GM19397 (cell line): ENCODE results near the gene IFT80.
A peak's percentile ranks its signal among the peaks of the same experiment; 100 is the strongest.

Source experiments
- ATAC-seq: cut with Tn5 transposase; IDR thresholded peaks from one replicate; pipeline ENCODE4 v1.9.1; 2021; ENCODE audit warnings: mild to moderate bottlenecking, moderate library complexity; ENCODE audit not compliant: unreplicated experiment

Gene IFT80

DNA sequence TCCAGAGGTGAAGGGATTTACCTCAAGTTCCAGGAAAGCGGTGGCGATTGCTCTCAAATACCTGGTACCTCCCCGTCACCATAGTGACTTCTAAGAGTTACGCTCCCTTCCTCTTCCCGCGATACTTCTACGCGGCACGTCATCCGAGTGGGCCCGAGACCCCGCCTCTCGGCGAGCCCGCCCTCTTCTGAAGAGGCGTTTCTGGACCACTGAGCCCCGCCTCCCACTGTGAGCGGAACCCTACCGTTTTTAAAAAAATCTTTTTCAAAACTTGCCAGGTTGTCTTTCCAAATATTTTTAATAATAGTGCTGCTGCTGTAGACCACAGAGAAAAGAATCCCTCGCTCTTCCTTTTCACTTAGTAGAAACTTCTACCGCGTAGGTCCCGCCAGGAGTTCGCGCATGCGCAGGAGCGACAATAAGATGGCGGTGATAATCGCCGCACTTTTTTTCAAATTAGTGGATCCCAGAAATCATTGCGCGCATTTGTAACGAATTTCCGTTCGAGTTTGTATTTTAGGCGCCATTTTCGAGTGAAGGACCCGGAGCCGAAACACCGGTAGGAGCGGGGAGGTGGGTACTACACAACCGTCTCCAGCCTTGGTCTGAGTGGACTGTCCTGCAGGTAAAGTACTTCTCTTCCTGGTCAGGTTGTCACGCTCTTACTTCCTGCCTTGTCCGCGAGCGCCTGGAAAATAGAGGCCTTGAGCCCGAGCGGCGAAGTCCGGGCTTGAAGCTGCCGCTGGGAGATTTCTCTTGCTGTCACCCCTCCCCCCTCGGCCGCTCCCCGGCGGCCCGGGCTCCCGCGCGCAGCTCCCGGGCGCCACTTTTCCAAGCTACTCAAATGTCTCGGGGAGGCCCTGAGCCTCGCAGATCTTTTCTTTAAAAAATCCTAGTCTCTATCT is at the start of gene IFT80, which contains the start of gene SMC4:
TSS of gene IFT80 (minus strand) at position 101 of the 905 bp plus-strand sequence. CDS start 14,625 bp downstream, outside the sequence.
TSS of gene SMC4 (plus strand) at position 526 of the 905 bp plus-strand sequence. CDS start 1,177 bp downstream, outside the sequence.
- peak; percentile 92 for ATAC-seq

DNA sequence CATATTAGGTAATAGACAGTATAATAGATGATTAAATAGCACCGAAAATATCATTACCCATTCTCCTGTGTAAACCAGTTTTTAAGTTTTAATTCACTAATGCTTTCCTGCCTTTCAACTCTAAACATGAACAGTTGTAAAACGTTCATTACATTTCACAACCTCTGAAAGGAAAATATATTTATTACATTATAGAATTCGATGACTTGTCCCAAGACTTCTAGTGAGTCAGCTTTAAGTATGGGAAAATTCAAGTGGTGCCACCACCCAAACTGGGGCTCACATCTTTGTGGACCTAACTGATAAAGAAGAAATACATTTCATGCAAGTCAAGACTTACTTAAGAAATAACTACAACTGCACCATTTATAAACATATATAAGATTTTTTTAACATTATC is 48.5 kb upstream of the IFT80 start:
- ATAC-seq, result no peak

DNA sequence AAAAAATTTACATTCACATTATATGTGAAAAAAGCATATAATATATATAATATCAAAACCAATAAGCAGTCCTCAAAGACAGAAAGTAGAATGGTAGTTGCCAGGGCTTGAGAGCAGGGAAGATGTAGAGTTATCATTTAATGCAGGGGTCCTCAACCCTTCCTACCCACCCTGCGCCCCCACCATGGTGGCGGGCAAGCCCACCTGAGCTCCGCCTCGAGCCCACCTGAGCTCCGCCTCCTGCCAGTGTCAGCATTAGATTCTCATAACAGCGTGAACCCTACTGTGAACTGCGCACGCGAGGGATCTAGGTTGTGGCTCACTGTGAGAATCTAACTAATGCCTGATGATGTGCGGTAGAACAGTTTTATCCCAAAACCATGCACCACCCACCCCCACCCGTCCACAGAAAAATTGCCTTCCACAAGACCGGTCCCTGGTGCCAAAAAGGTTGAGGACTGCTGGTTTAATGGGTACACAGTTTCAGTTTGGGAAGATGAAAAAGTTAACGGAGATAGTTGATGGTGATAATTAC is 47.6 kb upstream of the IFT80 start:
- no peak for ATAC-seq

DNA sequence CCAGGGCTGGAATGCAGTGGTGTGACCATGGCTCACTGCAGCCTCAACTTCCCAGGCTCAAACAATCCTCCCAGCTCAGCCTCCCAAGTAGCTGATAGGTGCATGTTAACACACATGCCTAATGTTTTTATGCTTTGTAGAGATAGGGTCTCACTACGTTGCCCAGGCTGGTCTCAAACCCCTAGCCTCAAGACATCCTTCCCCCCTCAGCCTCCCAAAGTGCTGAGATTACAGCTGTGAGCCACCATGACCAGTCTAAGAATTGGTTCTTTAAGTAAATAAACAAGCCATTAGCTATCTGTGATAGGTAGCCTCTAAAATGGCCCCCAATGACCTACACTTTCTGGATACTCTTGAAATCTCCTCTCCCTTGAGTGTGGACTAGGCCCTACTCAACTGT is 46.8 kb upstream of the IFT80 start:
- ATAC-seq, result no peak

DNA sequence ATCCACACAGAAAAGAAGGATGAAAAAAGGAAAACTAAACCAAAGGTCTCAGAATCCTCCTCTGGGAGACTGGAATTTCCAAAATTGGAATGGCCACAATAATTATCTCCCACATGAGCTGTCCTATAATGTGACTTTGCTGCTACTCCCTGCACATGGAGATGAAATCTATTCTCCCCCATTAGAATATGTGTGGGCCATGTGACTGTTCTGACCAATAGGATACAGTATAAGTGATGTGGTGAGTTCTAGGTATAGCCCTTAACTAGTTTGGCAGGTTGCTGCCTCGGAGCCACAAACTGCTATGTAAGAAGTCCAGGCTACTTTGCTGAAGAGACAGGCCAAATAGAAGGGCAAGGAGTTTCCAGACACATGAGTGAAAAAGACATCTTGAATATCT is 45.4 kb upstream of the IFT80 start:
- ATAC-seq, result no peak

DNA sequence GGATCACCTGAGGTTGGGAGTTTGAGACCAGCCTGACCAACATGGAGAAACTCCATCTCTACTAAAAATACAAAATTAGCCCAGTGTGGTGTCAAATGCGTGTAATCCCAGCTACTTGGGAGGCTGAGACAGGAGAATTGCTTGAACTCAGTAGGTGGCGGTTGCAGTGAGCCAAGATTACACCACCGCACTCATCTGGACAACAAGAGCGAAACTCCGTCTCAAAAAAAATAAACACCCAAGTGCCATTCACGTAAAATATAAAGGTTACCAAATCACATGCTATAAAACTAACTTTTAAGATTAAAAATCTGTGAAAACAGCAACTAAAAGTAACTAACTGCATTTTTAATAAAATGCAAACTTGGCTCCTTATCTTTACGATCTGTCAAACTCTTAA is 41.7 kb upstream of the IFT80 start:
- no peak for ATAC-seq

DNA sequence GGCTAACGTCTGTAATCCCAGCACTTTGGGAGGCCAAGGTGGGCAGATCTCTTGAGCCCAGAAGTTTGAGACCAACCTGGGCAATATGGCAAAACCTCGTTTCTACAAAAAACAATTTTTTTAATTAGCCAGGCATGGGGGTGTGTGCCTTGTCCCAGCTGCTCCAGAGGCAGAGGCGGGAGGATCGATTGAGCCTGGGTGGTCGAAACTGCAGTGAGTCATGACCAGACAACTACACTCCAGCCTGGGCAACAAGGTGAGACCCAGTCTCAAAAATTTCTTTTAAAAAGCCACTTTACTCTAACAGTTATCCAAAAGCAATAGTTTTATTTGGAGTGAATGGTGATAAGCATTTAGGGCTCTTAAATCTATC is 38.0 kb upstream of the IFT80 start:
- no peak for ATAC-seq

DNA sequence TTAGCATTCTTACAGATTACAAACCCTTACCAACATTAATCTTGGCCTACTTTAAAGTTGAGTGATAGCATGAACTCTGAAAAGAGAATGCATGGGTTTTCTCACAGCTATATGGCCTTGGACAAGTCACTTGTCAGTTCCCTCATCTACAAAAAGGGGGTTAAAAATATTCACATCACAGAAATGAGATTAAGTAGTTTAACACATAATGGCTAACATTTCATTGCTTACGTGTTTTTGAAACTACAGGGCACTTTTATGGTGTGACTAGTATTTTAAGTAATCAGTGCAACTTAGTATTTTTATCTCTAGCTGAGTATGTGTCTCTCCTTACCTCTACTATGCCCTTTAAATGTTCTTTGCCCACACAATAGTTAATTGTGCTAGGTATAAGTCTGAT is 36.7 kb upstream of the IFT80 start:
- ATAC-seq, result no peak

DNA sequence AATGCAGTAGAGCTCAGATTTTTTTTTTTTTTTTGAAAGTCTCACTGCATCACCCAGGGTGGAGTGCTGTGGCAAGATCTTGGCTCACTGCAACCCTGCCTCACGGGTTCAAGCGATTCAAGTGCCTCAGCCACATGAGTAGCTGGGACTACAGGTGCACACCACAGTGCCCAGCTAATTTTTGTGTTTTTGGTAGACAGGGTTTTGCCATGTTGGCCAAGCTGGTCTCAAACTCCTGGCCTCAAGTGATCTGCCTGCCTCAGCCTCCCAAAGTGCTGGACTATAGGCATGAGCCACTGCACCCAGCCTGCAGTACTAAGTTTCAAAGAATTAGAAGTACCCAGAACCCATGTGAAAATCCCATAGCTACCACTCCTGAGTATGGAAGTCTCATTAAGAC is 36.1 kb upstream of the IFT80 start:
- ATAC-seq, result no peak

DNA sequence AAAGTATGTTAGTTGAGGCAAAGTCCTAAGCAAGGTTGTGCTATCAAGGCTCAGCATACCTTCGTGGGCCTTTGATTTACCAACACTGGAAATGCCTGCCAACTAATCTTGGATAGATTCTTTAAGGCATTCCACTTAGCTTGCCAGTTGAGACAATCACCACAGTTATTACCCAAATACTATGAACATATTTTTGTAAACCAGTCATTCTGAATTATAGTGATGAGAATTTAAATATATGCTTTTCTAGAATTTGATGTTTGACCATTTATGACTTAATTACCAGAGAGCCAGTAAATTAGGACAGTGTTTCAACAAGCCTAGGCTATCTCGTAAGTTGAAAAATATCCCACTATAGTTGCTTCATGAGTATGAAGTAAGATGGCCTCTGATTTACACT is 35.0 kb upstream of the IFT80 start:
- ATAC-seq, result no peak

DNA sequence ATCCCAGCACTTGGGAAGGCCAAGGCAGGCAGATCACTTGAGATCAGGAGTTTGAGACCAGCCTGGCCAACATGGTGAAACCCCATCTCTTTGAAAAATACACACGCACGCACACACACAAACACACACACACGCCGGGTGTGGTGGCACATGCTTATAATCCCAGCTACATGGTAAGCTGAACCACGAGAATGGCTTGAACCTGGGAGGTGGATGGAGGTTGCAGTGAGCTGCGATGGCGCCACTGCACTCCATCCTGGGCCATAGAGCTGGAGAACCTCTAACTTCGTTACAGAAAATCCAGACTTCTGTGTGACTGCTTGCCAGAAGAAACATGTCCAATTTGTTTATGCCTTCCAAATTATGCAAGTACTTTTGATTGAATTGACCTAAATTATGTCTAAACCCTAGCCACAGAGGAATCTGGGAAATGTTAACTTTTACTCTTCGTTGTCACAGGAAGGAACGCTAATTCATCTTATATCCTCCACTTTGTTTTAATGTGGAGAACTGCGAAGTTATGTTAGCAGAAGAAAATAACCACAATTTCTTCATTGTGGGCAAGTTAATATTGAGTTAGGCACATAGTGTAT is 28.9 kb upstream of the IFT80 start:
- no peak for ATAC-seq

DNA sequence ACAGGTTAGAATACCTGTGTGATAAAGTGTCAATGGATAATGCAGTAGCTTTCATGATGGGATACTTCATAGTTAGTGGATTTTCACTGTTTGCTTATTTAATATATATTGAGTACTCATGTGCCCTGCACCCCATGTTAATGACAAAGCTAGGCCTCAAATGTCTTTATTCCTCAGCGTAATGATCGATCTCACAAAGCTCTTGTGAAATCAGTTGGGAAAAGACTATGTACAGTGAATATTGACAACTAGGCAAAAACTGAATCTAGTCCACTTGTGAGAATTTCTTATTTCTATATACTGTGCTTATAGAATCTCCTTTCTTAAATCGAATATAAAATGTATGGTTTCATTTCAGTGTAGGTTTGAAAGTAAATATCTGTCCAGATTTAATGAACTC is 18.3 kb upstream of the IFT80 start:
- ATAC-seq, result no peak

DNA sequence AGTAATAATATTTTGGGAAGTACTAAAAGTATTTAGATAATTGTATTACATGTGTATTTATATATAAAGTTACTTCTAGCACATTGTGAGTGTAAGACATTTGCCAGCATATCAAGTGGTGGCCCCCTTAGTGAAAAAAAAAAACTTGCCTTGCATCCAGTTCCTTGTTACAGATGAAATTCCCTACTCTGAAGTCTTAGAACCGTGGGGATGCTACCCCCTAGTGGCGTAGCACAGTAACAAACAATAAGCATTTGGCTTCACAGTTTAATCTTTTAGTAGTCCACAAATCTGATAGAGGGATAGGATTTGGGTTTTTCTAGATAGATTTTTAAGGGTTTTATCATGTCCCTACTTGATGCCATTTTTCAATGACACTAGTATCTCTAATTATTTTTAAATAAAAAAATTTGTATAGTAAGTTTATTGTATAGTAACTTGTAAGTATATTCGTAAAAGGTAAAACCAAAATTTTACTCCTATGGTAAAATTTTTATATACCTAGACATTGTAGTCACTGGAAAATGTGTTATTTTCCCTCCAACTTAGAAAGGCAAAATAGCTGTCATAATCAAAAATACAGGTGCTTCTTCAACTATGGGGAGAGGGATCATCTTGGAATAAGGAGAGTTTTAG is 14.7 kb upstream of the IFT80 start:
- no peak for ATAC-seq

DNA sequence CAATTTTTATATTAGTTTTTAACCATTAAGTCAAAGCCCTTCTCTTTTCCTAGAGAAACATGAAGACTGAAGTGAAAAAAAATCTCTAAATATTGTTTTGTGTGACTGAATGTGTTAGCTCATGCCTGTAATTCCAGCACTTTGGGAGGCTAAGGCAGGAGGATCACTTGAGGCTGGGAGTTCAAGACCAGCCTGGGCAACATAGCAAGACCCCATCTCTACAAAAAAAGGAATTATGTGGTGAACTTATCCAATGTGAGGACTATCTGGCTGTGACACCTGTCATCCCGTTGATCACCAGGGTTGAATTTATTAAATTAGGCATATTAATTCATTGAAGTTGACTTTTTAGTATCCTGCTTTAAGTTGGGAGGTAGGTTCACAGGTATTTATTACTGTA is 13.5 kb upstream of the IFT80 start:
- no peak for ATAC-seq

DNA sequence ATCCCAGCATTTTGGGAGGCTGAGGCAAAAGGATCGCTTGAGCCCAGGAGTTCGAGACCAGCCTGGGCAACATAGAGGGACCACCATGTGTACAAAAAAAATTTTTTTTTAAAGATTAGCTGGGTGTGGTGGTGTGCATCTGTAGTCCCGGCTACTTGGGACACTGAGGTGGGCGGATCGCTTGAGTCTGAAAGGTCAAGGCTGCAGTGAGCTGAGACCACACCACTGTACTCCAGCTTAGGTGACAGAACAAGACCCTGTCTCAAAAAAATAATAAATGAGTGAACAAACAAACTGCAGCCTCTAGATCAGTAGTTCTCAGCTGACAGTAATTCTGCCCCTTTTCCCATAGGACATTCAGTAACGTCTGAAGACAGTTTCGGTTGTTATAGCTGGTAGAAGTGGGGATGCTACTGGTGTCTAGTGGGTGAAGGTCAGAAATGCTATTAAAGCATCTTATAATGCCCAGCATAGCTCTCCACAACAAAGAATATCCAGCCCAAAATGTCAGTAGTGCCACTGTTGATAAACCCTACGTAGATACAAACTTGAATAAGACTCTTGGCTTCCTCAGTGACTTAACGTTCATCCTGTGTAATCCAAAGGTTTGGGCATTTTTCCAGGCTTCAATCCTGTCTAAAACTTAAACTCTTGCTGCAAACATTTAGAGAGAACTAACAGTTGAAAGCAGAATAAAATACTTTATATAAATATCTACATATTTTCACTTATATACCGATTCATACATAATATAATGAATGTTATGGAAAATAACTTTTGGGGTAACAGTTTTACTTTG is 11.0 kb upstream of the IFT80 start:
- ATAC-seq, result no peak

DNA sequence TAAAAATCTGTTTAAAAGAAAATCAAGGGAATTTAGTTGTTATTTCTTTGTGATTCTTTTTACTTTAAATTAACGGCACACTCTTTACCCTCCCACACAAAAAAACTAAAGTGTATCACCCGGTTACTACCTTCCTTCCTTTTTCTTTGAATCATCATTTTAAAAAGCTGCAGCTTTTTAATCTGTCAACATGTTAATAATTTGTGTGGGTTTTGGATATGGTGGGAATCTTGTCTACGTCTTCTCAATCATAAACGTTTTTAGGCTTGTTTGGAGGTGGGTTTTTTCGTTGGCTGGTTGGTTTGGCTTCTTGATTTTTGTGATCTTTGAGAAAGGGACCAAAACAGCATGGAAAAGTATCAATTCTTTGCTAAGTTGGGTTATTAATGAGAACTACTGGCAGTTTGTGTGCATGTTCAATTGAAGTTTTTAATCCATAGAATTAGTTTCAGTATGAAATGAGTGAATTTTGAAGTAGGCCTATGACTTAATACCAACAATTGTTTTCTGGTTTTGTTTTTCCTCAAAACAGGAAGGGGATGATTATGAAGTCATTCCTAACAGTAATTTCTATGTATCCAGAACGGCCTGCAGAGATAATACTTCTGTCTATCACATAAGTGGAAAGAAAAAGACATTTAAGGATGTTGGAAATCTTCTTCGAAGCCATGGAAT is 4.9 kb upstream of the IFT80 start:
- no peak for ATAC-seq

DNA sequence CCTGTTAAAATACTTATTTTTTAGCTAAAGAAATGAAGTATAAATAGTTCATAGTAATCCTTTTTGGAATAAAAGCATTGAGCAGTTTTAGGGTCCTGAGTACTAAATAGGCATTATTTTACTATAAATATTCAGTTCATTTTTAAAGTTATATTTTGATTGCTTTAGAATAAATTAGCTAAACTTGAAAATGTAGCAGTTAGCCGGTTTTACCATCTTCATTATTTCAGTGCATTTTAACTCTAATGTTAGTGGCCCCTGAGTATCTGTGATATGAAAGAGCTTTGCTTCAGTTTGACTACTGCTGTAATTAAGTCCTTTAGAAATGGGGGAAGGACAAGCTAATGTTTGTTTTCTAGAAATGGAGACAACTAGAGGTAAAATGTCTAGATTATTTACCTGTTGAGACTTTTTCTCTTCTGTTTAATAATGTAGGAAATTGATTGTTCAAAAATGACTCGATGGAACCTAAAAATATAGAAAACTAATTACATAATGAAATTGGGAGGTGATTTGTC is 4.1 kb upstream of the IFT80 start:
- ATAC-seq, result no peak

DNA sequence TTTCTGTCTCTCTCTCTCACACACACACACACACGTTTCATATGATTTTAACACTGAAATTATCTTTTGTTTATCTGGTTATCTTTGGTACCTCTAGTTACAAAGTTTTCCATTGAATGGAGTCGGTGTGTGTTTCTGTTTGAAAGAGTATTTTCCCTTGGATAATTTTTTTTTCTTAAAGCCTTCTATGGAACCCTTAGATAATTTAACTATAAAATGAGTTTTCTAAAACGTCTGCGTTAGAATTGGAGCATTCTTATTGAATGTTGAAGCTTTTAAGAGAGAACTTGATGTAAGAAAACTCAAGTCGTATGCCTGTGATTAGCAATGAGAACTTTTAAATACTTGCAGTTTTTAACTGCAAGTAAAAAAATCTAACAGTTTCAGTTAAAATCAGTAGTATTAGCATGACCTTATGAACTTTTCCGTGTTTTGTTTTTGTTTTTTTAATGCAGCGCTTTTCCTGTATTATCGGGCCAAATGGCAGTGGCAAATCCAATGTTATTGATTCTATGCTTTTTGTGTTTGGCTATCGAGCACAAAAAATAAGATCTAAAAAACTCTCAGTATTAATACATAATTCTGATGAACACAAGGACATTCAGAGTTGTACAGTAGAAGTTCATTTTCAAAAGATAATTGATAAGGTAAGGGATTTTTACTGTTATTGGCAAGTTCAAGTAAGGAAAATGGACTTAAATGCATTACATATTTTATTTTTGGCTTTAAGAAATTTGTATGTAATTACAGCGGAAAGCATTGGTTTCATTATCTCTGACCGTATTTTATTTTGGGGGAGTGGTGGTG is 3.4 kb upstream of the IFT80 start:
- ATAC-seq, result no peak
